ENCODE measurements around the gene BANP.
"Not testable (repeated sequence)": the region's sequence is repeated elsewhere in the genome, so short reads cannot be mapped to it uniquely, and the experiment has no call there.

The BANP gene

GRCh38 chr16:87924811-87925670 lies 26.2 kb upstream of the BANP start:
- no peak for TF ChIP-seq CTCF (conservative IDR thresholded peaks at IDR 0.05; ENCODE audit: low read length)
- H3K4me3 ChIP-seq (ENCODE audit: low read length), result no peak overlapping the region
- no peak for DNase-seq (ENCODE audit: low read depth)

GRCh38 chr16:87926246-87927194 lies 24.7 kb upstream of the BANP start:
- DNase-seq (ENCODE audit: low read depth), result no peak
- no peak overlapping the region for H3K4me3 ChIP-seq (ENCODE audit: low read length)
- TF ChIP-seq CTCF (conservative IDR thresholded peaks at IDR 0.05; ENCODE audit: low read length), result no peak

- H3K4me3 ChIP-seq (ENCODE audit: low read length), result no peak overlapping the region
- 0 out of 2 replicates have a peak, but pooled peaks have one; percentile 4 for TF ChIP-seq CTCF (conservative IDR thresholded peaks at IDR 0.05; ENCODE audit: low read length)
- no peak for DNase-seq (ENCODE audit: low read depth)
Measured at GRCh38 chr16:87927195-87927562, 24.1 kb upstream of the BANP start.

- no peak overlapping the region for H3K4me3 ChIP-seq (ENCODE audit: low read length)
- no peak for TF ChIP-seq CTCF (conservative IDR thresholded peaks at IDR 0.05; ENCODE audit: low read length)
- DNase-seq (ENCODE audit: low read depth), result no peak
Measured at GRCh38 chr16:87929986-87930385, 21.2 kb upstream of the BANP start.

GRCh38 chr16:87930456-87930855 lies 20.8 kb upstream of the BANP start:
- peak; percentile 39 for TF ChIP-seq CTCF (conservative IDR thresholded peaks at IDR 0.05; ENCODE audit: low read length)
- DNase-seq (ENCODE audit: low read depth), result no peak
- no peak overlapping the region for H3K4me3 ChIP-seq (ENCODE audit: low read length)

GRCh38 chr16:87931504-87931903 lies 19.7 kb upstream of the BANP start:
- DNase-seq (ENCODE audit: low read depth), result no peak
- no peak overlapping the region for H3K4me3 ChIP-seq (ENCODE audit: low read length)
- TF ChIP-seq CTCF (conservative IDR thresholded peaks at IDR 0.05; ENCODE audit: low read length), result no peak

- H3K4me3 ChIP-seq (ENCODE audit: low read length), result not testable (repeated sequence)
Measured at GRCh38 chr16:87932475-87933139, 18.6 kb upstream of the BANP start.

More at GRCh38 chr16:87932475-87933139, 18.6 kb upstream of the BANP start:
- DNase-seq (ENCODE audit: low read depth), result not testable (repeated sequence)
